HG03378 (cell line): ENCODE data around the gene ITPRIP.
A peak's percentile ranks its signal among the peaks of the same experiment; 100 is the strongest.

Source experiments
- ATAC-seq: cut with Tn5 transposase; IDR thresholded peaks from one replicate; pipeline ENCODE4 v1.9.1; 2021; ENCODE audit warnings: mild to moderate bottlenecking, moderate library complexity; ENCODE audit not compliant: unreplicated experiment

Gene ITPRIP

DNA sequence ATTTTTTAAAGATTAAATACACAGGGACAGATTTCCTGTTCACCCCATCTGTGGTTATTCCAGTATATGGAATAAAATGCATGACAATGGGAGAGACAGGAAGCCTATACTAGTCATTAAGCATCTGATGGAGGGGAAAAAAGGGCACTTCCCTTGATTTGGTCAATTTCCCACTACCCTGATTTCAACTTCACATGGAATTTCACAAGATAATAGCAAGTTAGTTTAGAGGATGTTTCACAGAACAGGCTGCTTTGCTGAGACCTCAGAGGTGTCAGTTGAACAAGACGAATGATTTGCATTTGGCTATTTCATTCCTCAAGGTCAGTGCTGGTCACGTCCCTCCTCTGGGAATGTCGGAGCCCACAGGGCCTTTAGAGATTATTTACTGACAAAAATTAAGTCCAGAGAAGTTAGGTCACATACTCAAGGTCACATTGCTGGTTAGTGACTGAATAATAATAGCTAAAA, 4.7 kb upstream of the ITPRIP start:
- ATAC-seq = no peak

DNA sequence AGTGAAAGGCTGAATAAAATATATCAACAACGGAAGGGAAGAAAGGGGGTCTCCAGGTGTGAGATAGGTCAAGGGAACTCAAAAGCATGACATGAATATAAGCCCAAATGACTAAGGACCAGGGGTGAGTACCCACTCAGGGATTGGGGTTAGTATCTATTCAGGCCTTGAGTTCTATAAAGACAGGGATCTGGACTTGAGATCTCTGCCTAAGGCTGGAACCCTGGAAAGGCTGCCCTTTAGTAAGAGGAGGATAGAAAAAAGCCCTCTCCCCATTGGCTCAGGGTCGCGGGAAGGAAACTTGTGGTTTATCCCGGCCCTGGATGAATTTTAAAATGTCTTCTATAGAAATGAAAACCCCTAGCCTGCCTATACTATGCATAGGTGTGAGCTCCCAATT, 2.4 kb upstream of the ITPRIP start:
- ATAC-seq = no peak

DNA sequence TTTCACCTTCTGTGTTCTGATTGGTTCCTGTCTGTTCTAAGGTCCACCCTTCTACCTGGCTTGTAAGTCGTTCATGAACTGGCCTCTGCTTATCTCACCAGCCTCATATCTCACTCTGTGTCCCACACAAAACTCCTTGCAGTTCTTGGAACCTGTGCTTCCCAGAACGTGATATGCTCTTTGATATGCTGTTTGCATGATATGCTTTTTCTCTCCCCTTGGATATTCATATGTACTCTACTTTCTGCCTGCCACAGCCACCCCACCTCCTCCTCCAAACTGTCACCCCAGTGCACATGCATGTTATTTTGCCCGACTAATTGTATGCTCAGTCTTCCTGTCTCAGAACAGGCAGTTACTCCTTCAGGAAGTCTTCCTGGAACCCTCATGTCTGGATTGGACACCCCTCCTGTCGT, 1.9 kb upstream of the ITPRIP start:
- no peak for ATAC-seq

DNA sequence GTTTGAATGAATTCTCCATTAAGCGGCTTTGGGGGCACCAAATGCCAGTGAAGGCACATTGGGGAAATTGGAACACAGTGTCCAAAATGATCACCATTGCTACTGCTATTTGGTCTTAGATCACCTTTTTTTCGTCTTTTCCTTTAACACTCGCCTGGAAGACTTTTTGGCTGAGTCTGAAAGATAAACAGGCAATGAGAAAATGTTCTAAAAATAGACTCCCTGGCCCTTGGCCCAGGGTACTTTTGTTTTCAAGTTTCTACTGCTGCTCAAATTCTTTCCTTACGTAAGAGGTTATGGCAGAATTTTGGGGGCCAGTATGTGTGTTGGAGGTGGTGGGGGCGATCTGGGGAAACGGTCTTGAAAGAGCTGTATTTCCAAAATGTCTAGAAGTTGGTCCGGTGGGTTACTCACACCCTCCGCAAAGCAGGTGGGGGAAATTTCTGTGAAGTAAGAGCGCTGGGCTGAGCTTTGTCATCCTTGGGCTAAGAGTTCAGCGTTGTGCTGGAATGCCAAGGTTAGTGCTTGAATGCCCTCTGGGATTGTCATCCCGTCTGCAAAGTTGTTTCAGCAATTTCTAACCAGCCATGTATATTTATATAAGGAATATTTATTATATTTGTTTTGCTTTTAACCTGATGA, 1.3 kb upstream of the ITPRIP start:
- ATAC-seq = no peak

DNA sequence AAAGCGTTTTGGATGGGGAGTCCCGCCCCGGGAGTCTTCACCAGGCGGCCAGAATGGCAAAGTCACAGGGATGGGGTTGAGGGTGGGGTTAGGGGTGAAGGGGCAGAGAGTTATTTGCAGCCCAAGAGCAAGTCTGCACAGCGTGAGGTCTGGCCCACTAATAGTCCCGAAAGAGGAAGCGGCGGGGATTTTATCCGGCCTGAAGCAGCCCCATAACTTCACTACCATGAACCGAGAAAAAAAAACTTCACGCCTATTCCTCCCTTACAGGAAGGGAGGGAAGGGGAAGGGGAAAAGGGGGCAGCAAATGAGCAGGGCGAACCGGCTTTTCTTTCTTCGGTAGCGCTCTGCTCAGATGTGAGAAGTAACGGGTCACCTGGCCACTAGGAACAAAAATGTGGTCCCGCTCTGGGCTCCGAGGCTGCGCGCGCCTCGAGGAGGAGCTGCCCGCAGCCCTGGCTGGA, 712 bp downstream of the ITPRIP start:
- ATAC-seq = peak; percentile 34

DNA sequence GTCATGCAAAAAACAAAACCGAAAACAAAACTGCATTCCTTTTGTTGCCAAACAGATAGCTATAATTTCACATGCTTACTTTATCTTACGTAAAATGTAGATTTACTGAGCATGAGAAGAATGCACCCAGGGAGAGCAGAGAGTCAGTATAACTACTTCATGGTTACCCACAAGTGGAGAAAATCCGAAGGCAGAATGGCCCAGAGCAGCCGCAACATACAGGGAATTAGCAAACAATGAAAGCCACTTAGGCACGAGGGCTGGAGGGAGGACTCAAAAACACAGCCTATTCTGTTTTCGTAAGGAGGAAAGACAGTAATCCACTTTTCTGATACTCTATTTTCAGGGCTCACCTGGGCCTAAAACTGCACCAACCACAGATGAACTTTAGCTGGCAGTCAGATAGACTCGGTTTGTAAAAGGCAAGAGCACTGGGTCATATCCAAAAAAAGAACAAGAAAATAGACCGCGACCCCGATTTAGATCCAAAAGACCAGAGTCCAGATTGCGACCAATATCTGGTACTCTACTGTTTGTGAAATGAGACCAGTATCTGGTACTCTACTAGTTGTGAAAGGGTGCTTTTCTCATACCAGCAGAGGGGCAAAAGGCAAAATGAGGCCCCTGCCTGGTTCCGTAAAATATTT, 1.3 kb downstream of the ITPRIP start:
- ATAC-seq = no peak

DNA sequence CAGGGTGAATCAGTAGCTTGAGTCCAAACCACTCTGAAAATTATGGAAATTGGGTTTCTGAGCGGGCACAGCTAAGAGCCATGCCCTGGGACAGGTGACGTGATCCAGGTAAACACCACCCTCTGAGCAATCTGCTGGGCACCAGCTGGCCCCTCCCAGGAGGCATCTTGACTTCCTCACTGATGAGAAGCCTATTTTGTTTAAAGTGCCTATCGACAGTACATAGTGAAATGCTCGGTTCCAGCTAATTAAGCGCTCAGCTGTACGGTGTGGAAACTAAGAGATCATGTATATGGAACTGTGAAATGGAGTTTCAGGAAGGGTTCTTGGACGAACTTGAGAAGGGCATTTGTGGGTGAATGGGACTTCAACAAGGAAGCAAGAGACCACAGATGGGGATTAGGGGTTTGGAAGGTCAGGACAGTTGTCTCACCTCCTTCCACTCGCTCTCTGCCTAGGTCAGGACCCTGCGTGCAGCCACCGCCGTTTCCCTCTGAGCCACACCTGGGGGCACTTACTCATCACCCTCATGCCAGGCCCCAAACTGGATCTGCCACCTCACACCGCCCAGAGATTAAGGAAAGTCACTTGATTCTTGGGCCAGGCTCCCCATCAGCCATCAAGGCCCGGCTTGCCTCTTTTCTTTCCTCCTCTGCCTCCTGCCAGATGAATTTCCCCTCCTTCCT, 3.2 kb downstream of the ITPRIP start:
- ATAC-seq = no peak

DNA sequence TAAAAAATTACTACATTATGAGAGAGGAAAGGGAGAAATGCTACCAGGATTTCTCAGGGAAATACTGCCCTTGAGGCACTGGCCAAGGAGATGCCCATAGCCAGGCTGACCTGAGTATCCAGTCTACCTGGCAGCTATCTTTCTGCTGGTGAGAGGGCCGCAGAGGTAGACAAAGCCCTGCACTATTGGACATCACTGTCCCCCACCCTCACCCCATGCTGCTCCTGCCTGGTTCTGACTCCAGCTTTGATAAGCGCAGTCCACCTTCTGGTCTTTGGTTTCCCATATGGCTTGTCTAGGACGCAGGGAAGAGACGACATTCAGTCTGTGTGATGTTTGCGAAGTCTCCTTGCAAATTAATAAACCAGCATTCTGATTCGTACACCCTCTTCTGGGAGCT, 3.7 kb downstream of the ITPRIP start:
- no peak for ATAC-seq

DNA sequence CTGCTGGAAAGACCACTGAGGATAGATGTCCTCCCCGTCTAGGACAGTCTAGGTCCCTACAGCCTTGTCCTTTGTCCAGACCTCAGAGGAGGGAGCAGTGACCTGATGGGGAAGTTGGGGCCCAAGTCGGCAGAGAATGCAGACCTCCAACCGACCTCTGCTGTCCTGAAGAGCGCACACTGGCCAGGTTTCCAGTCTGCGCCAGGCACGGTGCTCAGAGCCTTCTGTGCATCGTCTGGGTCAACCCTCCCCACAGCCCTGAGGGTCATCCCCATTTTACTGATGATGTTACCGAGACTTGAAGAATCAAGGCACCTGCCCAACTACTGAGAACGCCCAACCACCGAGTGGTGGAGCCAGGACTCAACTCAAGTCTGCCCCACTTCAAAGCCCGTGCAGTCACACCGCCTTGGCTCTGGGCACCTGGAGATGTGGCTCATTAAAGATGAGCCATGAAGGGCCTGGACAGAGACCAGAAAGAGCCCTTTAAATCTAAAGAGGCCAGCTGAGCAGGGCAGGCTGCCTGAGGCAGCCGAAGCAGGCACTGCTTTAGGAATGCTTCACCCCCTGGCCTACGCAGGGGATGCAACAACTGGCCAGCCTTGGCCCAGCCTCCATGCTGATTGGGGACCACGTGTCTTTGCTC, 4.4 kb downstream of the ITPRIP start:
- ATAC-seq = no peak

DNA sequence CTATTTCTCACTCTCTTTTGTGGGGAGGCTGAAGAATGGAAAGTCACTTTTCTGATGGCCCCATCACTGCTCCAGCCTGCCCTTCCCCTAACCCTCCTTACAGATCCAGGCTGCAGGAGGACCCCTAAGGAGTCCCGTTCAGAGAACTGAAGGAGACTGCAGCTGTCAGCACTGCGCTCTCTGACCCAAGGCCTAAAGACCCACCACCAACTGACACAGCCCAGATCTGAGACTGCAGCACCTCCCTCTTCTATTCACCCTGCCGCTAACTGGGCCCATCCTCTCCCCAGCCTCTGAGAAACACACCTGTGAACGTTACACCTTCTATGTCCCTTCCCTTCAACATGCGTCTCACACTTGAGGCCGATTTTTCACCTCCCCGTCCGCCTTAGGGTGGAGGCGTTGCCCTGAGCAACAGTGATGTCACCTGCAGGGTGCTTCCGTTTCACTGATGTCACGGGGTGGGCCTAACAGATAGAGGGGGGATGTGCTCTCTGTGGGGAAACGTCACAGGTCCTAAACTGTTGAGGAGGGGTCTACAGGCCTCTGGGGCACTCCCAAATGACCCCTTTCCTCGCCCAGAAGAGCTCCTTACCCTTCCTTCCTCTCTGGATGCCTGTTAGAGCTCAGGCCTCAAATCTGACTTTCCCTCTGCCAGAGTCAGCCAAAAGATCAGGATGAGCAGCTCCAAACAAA, 5.1 kb downstream of the ITPRIP start:
- no peak for ATAC-seq

DNA sequence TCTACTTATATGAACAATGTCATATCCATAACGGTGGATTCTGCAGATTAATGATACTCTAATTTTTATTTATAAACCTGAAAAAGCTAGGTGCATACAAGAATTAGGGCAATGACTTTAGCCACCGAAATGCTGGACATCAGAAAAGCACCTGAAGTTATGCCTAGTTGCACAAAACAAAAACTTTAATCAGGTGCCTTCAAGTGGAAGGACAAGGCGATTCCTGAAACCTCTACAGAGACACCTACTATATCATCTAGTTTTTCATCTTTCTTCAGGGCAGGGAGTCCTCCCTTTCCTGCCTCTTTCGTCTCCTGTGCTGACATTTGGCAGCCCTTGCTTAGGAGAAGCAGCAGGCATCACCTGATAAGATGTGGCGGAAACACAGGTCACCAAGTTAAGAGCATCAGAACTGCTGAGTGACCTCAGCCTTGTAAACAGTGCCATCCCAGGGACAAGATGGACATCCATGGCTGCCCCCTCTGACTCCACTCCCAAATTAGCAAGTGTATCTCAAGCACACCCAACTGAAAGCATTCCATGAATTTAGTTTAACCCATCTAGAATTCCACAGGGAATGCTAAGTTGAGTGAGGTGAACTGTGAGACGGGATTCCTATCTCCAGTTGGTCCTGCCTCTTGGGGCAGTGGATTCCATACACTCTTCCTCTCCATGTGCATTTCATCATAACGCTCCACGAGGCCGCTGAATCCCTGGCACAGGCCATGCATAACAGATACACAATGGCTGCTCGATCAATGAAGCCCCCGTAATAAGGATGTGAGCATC, 5.8 kb downstream of the ITPRIP start:
- ATAC-seq = no peak

DNA sequence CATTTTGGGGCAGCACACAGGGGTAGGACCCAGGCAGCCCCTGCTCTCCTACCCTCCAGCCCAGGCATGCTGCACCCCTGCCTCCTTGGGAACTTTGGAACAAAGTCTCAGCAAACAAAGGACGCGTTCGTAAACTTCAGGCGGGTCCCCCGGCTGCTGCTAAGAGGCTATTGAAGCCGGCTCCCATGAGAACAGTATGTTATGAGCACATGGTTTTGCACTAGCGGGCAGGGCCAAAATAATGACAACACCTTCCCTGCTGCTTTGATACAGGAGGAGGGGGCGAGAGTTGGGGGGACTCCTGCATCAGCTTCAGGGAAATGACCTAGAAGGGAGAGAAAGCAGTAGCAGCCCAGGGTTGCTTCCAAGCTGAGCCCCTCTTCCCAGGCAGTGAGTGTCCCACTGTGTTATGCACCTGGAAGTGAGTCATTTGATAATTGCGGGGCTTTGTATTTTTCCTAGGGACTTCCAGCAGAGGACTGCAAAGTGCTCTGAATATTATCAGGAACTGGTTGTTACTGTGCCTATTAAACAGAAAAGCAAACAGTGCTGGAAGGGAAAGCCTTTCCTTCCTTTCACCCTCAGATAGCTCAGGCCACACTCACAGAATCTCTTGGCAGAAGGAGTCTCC, 6.9 kb downstream of the ITPRIP start:
- no peak for ATAC-seq

DNA sequence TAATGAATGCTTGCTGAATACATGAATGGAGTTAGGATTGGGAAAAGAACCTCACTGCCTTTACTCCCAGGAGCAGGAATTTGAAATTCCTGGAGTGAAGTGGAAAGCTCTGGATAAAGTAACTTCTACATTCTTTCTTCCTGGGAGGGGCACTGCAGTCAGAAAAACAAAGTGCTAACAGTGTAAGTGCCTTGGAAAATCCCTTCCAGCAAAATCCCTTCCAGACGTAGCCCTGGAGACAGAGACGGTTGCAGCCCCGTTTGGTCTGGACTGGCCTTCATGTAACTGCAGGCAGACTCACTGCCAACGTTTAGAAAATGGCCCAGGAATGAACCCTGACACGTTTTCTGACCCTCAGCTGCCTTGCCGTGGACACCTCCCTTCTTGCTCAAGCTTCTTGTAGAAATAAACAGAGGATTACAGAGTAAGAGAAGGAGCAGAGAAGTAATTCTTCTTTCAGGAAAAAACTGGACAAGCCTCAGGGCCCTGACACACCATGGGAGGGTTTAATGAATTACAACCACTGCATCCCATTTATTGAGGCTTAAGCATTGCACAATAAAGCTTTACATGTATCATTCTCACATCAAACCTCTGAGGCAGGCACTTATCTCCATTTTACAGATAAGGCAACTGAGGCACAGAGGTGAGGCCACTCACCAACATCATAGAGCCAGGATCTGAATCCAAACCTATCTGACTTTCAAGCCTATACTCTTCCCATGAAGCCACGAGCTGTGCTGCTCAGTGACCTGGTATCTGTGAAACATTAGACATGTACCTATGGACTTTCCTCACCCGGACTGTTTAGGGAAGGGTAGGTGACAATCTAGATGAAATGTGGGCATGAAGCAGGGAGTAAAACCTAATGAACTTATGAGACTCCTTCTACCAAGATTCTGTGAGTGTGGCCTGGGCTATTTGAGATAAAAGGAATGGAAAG, 7.8 kb downstream of the ITPRIP start:
- no peak for ATAC-seq

DNA sequence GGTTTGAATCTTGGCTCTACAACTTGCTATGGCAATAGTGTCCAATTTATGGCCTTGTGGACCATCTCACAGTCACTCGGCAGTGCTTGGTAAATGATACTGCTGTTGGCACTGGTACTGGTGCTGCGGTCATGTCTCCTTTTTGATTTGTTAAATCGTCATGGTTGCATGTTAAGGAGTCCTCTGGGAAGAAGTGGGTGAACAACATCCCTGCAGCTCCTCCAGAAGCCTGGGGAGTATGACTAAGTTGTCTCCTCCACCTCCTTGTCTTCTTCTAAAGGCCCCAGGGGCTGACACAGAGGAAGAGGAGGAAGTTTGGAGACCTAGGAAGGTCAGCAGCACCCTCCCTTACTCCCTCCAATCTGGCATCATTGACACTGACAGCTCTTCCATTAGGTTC, 8.5 kb downstream of the ITPRIP start:
- ATAC-seq = no peak

DNA sequence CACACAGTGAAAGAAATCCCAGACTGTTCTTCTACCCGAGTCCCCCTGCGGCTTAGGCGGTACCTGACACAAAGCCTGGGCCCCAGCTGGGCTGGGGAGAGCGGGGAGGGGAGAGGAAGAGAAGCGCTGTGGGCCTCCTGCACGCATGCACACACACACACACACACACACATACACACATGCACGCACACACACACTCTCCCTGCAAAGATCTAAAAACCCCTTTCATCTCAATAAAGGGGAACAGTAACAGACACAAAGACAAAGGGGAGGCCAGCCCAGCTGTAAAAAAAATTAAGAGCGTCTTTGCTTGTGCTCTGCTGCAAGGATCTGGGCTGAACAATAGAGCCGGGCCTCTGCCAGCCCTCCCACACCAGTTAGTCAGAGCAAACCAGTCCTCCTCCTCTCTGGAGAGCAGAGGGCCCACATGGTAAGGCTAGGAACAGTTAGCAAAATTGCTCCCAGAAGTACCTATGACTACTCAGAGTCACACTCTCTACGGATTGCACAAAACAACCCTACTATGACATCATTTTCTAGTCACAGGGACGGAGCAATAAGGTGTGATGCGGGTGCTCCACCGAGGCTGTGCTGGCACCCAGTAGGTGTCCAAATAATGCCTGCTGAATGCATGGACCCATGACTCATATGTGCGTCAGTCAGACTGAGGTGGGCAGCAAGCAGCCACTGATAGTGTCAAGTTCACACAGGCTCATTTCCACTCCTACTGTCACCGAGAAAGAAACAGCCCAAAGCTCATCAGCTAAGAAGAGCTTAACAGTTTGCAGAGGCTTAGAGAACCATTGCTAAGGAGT, 9.2 kb downstream of the ITPRIP start:
- ATAC-seq = peak; percentile 50

DNA sequence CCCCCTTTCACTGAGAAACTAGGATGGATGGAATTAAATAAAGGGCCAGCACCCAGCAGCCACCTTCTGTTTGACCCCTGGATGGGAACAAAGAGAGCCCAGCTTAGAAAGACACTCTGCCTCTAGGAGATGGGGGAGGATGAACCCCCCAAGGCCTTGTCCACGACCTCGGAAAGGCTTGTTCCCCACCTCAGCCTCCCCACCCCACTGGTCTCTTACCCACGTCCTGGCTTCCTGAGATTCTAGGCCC, 9.7 kb downstream of the ITPRIP start:
- no peak for ATAC-seq

DNA sequence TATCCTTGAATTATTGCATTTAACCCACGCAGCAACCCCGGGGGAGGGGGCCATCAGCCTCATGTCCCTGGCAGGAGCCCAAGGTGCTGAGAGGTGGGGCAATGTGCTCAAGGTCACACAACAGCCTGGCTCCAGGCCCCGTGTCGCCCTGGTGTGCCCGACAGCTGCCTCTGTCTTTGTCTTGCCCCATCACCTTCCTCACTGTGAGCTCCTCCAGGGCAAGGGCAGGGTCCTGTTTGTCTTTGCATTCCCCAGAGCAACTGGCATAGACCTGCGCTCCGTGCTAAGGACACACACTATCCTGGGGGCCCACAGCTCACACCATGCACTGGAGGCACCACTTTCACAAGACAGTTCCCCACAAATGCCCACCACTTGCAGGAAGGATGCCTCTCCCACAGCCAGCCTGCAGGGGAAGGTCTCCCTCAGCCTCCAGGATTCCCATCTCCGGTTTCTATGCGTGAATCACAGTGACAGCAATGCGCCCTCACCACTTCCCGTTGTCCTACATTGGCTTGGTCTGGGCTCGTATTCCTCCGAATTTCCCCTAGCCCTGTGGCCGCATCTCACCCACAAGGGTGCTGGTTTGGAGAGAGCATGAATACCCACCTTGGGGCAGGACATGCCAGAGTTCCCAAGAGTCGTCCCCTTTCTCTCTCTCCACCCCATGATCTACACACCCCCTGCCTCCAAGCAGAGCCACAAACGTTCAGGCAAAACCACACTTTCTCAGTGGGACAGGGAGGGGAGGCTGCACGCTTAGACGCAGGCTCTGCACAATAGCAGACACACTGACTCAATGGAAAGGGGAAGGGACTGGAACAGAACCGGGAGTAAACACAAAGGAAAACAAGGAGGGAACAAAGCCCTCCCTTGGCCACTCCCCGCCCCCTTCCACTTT, 10.3 kb downstream of the ITPRIP start:
- ATAC-seq = no peak
